Measurements from ENCODE around the gene INCENP.

- TF ChIP-seq, protein P1, sequence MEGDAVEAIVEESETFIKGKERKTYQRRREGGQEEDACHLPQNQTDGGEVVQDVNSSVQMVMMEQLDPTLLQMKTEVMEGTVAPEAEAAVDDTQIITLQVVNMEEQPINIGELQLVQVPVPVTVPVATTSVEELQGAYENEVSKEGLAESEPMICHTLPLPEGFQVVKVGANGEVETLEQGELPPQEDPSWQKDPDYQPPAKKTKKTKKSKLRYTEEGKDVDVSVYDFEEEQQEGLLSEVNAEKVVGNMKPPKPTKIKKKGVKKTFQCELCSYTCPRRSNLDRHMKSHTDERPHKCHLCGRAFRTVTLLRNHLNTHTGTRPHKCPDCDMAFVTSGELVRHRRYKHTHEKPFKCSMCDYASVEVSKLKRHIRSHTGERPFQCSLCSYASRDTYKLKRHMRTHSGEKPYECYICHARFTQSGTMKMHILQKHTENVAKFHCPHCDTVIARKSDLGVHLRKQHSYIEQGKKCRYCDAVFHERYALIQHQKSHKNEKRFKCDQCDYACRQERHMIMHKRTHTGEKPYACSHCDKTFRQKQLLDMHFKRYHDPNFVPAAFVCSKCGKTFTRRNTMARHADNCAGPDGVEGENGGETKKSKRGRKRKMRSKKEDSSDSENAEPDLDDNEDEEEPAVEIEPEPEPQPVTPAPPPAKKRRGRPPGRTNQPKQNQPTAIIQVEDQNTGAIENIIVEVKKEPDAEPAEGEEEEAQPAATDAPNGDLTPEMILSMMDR (IDR thresholded peaks at IDR 0.05) = no peak
- no peak for TF ChIP-seq POLR2A (IDR thresholded peaks at IDR 0.05)
These were observed 14.8 kb upstream of the INCENP start for GRCh38 chr11:62108971-62109404.

Data from Peyer's patch (tissue), 4 donors.